ENCODE data around the gene RPL27A. TPM values are rescaled to one million over a fixed set of nuclear protein-coding genes. Genes with fewer than 3 reads are reported as not detected.

Gene RPL27A
- total and polyA plus RNA-seq, 2 of the 8 experiments (the other 6 are each of a cell fraction or from before 2014, with no cell fraction given), result 1,756 to 1,777 TPM

DNA sequence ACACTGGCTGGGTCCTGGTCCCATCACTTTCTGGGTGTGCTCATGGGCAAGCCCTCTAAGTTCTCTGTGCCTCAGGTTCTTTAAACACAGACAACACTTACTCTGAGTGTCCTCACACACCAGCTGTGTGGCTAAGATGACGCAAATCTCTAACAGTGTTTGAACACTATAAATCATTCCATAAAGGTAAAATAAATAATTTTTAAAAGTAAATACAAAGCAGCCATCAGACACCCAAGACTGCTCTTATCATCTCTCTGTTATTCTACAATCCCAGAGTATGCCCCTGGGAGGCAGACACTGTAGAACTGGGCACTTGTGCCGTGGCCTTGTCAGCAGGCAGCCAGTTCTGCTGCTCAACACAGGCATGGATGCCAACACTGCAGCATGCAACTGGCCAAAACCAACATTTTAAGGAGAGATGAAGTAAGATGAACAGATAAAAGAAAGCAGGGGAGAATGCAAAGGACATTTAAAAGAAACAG, 56.8 kb downstream of the RPL27A start (continued):
- no peak for TF ChIP-seq EGR1 (IDR thresholded peaks at IDR 0.05; ENCODE audit: borderline replicate concordance, low read depth, low read length)
- no peak for TF ChIP-seq RAD21 (IDR thresholded peaks at IDR 0.05 in 1 of 2, conservative IDR thresholded peaks at IDR 0.05 in 1 of 2; ENCODE audit: low read depth in 2 of 2, low read length in 2 of 2)
- TF ChIP-seq CHD2 (IDR thresholded peaks at IDR 0.05; ENCODE audit: low read length), result no peak
- TF ChIP-seq SIRT6 (IDR thresholded peaks at IDR 0.05; ENCODE audit: low read length), result no peak
- TF ChIP-seq YY1 (IDR thresholded peaks at IDR 0.05; ENCODE audit: low read depth, low read length), result no peak
- no peak for TF ChIP-seq RBBP5 (IDR thresholded peaks at IDR 0.05; ENCODE audit: borderline replicate concordance, low read depth, low read length)
- no peak for TF ChIP-seq MAFK (IDR thresholded peaks at IDR 0.05; ENCODE audit: low read depth, low read length)

Small RNA genes within 50 kb of the gene (small RNA-seq; reads per million reads assigned to genes)
- gene SNORA3A (ENCODE audit: insufficient read depth), result not detected
- 5.3 reads per million, percentile 64 among the genes with 10 or more reads in this experiment for gene SNORA3B (ENCODE audit: insufficient read depth)

Other genes starting within 250 kb of the RPL27A start
- 16.0 and 25.1 TPM in 2 replicates for gene STK33, start 88.6 kb upstream of the RPL27A start, total RNA-seq (2021; fragmentation: NEBNext Ultra II Directional; extraction: Animal tissue kit (Norgen Biotek cat#: 25700))
- gene STK33, start 88.6 kb upstream of the RPL27A start, polyA plus RNA-seq (2011; rRNA removed), result 7.0 and 8.8 TPM in 2 replicates
- gene TRIM66, start 127 bp upstream of the RPL27A start, total RNA-seq (2021; fragmentation: NEBNext Ultra II Directional; extraction: Animal tissue kit (Norgen Biotek cat#: 25700)), result 3.0 and 3.1 TPM in 2 replicates
- 3.5 and 4.4 TPM in 2 replicates for gene TRIM66, start 127 bp upstream of the RPL27A start, polyA plus RNA-seq (2011; rRNA removed)
- 17.8 and 19.9 TPM in 2 replicates for gene AKIP1, start 228.4 kb downstream of the RPL27A start, total RNA-seq (2021; fragmentation: NEBNext Ultra II Directional; extraction: Animal tissue kit (Norgen Biotek cat#: 25700))
- gene AKIP1, start 228.4 kb downstream of the RPL27A start, polyA plus RNA-seq (2011; rRNA removed), result 27.2 and 29.6 TPM in 2 replicates

Data from H1 (cell line).